HepG2 (cell line): Measurements from ENCODE around the gene RAD23A. TPM values are rescaled to one million over a fixed set of nuclear protein-coding genes. Genes with fewer than 3 reads are reported as not detected.

Experiments
- ATAC-seq: fragments of 200-7000 bp; cut with Tn5 transposase; 3 replicates; pipeline ENCODE4 v1.9.1; 2020; ENCODE audit warnings: mild to moderate bottlenecking, moderate library complexity
- BruUV-seq: library from RNA; stranded (reverse); fragments of 400-500 nt; replicated peaks from 2 replicates; lab custom pipeline; 2021; lab: Mats Ljungman, UMichigan
- CTCF ChIA-PET: fragments of 300-600 bp; formaldehyde crosslinking; extraction: SDS; loops from one replicate; lab custom pipeline; 2021; ENCODE audit warnings: low total read pairs, inconsistent platforms, low intra/inter-chr PET ratio; lab: Yijun Ruan, JAX
- POLR2A ChIA-PET: fragments of 350-600 bp; sonication (Branson Sonifier 250); formaldehyde crosslinking; loops from one replicate; lab custom pipeline; 2020; ENCODE audit warnings: antibody characterized with exemption, inconsistent platforms; lab: Yijun Ruan, JAX
- DNase-seq: peaks from one replicate; pipeline ENCODE4 v3.0.0-alpha.2; 2015; ENCODE audit warnings: low spot score
- FAIRE-seq: peaks from 3 replicates; lab custom pipeline; 2011; peaks lifted over from hg19 to GRCh38; lab: Jason Lieb, UNC
- H2AFZ ChIP-seq: one replicate; pipeline ENCODE4 v1.6.1; 2011; ENCODE audit warnings: low read length, inconsistent platforms
- H3K27ac ChIP-seq: fragments of 300-600 bp; 3 replicates; pipeline ENCODE4 v1.8.0; 2011; ENCODE audit warnings: mixed run types, mild to moderate bottlenecking, mixed read lengths, low read length, inconsistent platforms; ENCODE audit not compliant: insufficient read depth; ENCODE audit errors: extremely low read length
- H3K27me3 ChIP-seq, 2 experiments: fragments of 200-600 bp in 1 of 2; 2 replicates in 1 of 2; 3 replicates in 1 of 2; pipeline versions ENCODE4 v1.6.0 to v1.8.0; 2011; ENCODE audit warnings: low read length in 2 of 2, mild to moderate bottlenecking in 2 of 2, moderate library complexity in 2 of 2, inconsistent platforms in 1 of 2; ENCODE audit not compliant: insufficient read depth in 2 of 2, control insufficient read depth in 1 of 2
- H3K36me3 ChIP-seq, 2 experiments: fragments of 200-600 bp in 1 of 2; replicated peaks in 1 of 2; 2 replicates in 1 of 2; 3 replicates in 1 of 2; pipeline versions ENCODE4 v1.5.1 to v1.8.0; 2011; ENCODE audit warnings: low read length in 2 of 2, inconsistent platforms in 1 of 2; ENCODE audit not compliant: insufficient read depth in 2 of 2, control insufficient read depth in 1 of 2
- H3K4me1 ChIP-seq: 2 replicates; pipeline ENCODE4 v1.5.1; 2012; ENCODE audit warnings: low read length, inconsistent platforms; ENCODE audit not compliant: insufficient read depth
- H3K4me2 ChIP-seq: 2 replicates; pipeline ENCODE4 v1.6.0; 2011; ENCODE audit warnings: low read depth, low read length, inconsistent platforms
- H3K4me3 ChIP-seq, 3 experiments: fragments of 200-600 bp in 1 of 3; sonication (generic), shearing (Covaris generic) in 1 of 3; replicated peaks in 1 of 3; 2 replicates each; pipeline ENCODE4 v1.5.1; 2011 to 2016; ENCODE audit warnings: low read length in 3 of 3, inconsistent platforms in 2 of 3, low read depth in 2 of 3, mild to moderate bottlenecking in 2 of 3, control low read depth in 1 of 3, mixed read lengths in 1 of 3; ENCODE audit not compliant: insufficient read depth in 1 of 3
- H3K79me2 ChIP-seq: one replicate; pipeline ENCODE4 v1.6.1; 2011; ENCODE audit warnings: low read length, inconsistent platforms; ENCODE audit not compliant: insufficient read depth
- H3K9ac ChIP-seq: 2 replicates; pipeline ENCODE4 v1.6.0; 2011; ENCODE audit warnings: mild to moderate bottlenecking, low read depth, low read length, inconsistent platforms; ENCODE audit not compliant: insufficient read depth
- H3K9me3 ChIP-seq: 2 replicates; pipeline ENCODE4 v1.5.1; 2012; ENCODE audit warnings: mild to moderate bottlenecking, low read length
- H4K20me1 ChIP-seq: 2 replicates; pipeline ENCODE4 v1.6.0; 2011; ENCODE audit warnings: inconsistent platforms, mild to moderate bottlenecking, low read length, moderate library complexity; ENCODE audit not compliant: insufficient read depth
- MBNL3 ChIP-seq: fragments of 250-450 bp; sonication (Bioruptor Pico); conservative IDR thresholded peaks from 2 replicates; pipeline ENCODE4 v1.8.0; 2022; ENCODE audit warnings: mild to moderate bottlenecking, inconsistent platforms
- PRPF4 ChIP-seq: fragments of 200-400 bp; formaldehyde crosslinking; IDR thresholded peaks from 2 replicates; pipeline ENCODE4 v1.6.1; 2016; ENCODE audit warnings: low read length, low read depth; ENCODE audit not compliant: poor library complexity, severe bottlenecking
- ZBTB40 ChIP-seq, 2 experiments: fragments of 450-650 bp in 1 of 2; sonication (generic) in 1 of 2; formaldehyde crosslinking in 1 of 2; IDR thresholded peaks; 2 replicates each; pipeline versions ENCODE4 v1.6.1 to v1.8.0; 2016 to 2022; ENCODE audit warnings: antibody characterized with exemption in 1 of 2, mild to moderate bottlenecking in 1 of 2, missing genetic modification reagents in 1 of 2
- ZEB1 ChIP-seq: IDR thresholded peaks from 2 replicates; pipeline ENCODE4 v1.6.1; 2012; ENCODE audit warnings: mild to moderate bottlenecking, low read depth, inconsistent platforms; ENCODE audit not compliant: insufficient replicate concordance
- WGBS: methylation state at CpG from one replicate; pipeline ENCODE4 v1.1.6; 2017; ENCODE audit warnings: low lambda C conversion rate; 5-methylcytosine and 5-hydroxymethylcytosine counted together
- in situ Hi-C: cut with HindIII; loops from 2 replicates; pipeline ENCODE4 v1.10.0; 2017; ENCODE audit warnings: low pct_unique_long_range_greater_than_20kb; ENCODE audit not compliant: extremely low pct_ligation_motif_present
- intact Hi-C: fragments of 100-400 bp; cut with micrococcal nuclease; formaldehyde crosslinking; loops from one replicate; pipeline ENCODE4 v1.10.0; 2022; ENCODE audit not compliant: unreplicated experiment
- polyA plus RNA-seq, 8 experiments: library from polyadenylated mRNA; depleted of rRNA in 3 of 8; stranded (reverse) in 7 of 8; unstranded in 1 of 8; fragments of >200 nt; fragmentation: Illumina TruSeq in 4 of 8; extraction: Trizol in 4 of 8; gene quantifications; 2 replicates each; pipeline versions ENCODE4 v1.2.1 to v1.2.3, GENCODE V29; 2011 to 2016; ENCODE audit warnings: low read depth in 4 of 8, missing spikeins in 1 of 8, mixed read lengths in 1 of 8; ENCODE audit not compliant: insufficient read depth in 1 of 8
- total RNA-seq, 5 experiments: library from RNA; depleted of rRNA; stranded (reverse); fragments of >200 nt; fragmentation: Illumina TruSeq; extraction: Trizol; gene quantifications; 2 replicates each; pipeline ENCODE4 v1.2.3, GENCODE V29; 2016; ENCODE audit warnings: low read depth in 1 of 5
- TF ChIP-seq, protein P1 (sequence below): sonication (generic); formaldehyde crosslinking; IDR thresholded peaks from 2 replicates; pipeline ENCODE4 v1.9.0; 2021; ENCODE audit warnings: mild to moderate bottlenecking, missing genetic modification reagents

RAD23A gene
- total and polyA plus RNA-seq, 2 of the 13 experiments (the other 11 are each of a cell fraction or from before 2014, with no cell fraction given): 42.5 to 54.2 TPM

DNA sequence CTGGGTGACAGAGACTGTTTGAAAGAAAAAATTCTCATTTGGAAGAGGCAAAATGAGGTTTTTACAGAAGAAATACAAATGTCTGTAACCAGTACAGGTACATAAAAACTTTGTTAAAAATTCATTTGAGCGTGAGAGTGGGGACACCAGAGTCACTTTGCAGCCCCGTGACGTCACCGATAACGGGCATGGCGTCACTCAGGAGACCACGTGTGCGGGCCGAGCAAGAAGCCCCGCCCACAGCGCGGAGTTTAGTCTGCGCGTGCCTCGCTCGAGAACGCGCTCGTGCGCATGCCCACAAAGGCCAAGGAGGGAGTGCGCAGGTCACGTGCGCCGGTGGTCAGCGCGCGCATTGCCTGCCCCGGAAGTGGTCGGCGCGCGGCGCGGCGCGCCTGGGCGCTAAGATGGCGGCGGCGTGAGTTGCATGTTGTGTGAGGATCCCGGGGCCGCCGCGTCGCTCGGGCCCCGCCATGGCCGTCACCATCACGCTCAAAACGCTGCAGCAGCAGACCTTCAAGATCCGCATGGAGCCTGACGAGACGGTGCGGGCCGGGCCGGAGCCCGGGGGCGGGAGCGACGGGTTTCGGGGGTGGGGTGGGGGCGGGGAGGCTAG is at the start of gene RAD23A (continued):
- TF ChIP-seq ZBTB40 (IDR thresholded peaks at IDR 0.05) (no peak), ZBTB40 (CRISPR knock-in tag; IDR thresholded peaks at IDR 0.05) (peak; percentile 32; the same call in 1 of the 2 replicates)

- intact Hi-C loops (no loop called here), in situ Hi-C loops (no loop called here)
- FAIRE-seq: no peak
- peaks cover 17 to 36% of the 10 kb centered on the region in 2 experiments; a peak in 4 of 5 replicates for H3K36me3 ChIP-seq
- POLR2A ChIA-PET: no interaction called here
- peaks cover 5% of the 10 kb centered on the region for H3K79me2 ChIP-seq
- WGBS: 98% methylated on average over 9 of the region's 17 CpGs
- DNase-seq: no peak
- H3K4me1 ChIP-seq: peaks cover 28% of the 10 kb centered on the region
- H3K27me3 ChIP-seq: no peaks in the 10 kb centered on the region; a peak in 1 of 5 replicates
- CTCF ChIA-PET: no interaction called here
- no peak overlapping the region for H2AFZ ChIP-seq
- no peak overlapping the region for H3K4me3 ChIP-seq
- BruUV-seq: no TSS peak
- no peaks in the 10 kb centered on the region for H4K20me1 ChIP-seq
- no peaks in the 10 kb centered on the region for H3K9me3 ChIP-seq
- no peak for ATAC-seq
- no peak overlapping the region for H3K27ac ChIP-seq
- H3K4me2 ChIP-seq: no peak overlapping the region
- H3K9ac ChIP-seq: no peak overlapping the region
- no peak for TF ChIP-seq MBNL3 (CRISPR knock-in tag)
- no peak for TF ChIP-seq PRPF4
- TF ChIP-seq, protein P1, sequence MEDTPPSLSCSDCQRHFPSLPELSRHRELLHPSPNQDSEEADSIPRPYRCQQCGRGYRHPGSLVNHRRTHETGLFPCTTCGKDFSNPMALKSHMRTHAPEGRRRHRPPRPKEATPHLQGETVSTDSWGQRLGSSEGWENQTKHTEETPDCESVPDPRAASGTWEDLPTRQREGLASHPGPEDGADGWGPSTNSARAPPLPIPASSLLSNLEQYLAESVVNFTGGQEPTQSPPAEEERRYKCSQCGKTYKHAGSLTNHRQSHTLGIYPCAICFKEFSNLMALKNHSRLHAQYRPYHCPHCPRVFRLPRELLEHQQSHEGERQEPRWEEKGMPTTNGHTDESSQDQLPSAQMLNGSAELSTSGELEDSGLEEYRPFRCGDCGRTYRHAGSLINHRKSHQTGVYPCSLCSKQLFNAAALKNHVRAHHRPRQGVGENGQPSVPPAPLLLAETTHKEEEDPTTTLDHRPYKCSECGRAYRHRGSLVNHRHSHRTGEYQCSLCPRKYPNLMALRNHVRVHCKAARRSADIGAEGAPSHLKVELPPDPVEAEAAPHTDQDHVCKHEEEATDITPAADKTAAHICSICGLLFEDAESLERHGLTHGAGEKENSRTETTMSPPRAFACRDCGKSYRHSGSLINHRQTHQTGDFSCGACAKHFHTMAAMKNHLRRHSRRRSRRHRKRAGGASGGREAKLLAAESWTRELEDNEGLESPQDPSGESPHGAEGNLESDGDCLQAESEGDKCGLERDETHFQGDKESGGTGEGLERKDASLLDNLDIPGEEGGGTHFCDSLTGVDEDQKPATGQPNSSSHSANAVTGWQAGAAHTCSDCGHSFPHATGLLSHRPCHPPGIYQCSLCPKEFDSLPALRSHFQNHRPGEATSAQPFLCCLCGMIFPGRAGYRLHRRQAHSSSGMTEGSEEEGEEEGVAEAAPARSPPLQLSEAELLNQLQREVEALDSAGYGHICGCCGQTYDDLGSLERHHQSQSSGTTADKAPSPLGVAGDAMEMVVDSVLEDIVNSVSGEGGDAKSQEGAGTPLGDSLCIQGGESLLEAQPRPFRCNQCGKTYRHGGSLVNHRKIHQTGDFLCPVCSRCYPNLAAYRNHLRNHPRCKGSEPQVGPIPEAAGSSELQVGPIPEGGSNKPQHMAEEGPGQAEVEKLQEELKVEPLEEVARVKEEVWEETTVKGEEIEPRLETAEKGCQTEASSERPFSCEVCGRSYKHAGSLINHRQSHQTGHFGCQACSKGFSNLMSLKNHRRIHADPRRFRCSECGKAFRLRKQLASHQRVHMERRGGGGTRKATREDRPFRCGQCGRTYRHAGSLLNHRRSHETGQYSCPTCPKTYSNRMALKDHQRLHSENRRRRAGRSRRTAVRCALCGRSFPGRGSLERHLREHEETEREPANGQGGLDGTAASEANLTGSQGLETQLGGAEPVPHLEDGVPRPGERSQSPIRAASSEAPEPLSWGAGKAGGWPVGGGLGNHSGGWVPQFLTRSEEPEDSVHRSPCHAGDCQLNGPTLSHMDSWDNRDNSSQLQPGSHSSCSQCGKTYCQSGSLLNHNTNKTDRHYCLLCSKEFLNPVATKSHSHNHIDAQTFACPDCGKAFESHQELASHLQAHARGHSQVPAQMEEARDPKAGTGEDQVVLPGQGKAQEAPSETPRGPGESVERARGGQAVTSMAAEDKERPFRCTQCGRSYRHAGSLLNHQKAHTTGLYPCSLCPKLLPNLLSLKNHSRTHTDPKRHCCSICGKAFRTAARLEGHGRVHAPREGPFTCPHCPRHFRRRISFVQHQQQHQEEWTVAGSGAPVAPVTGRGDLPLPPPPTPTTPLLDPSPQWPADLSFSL (CRISPR knock-in tag): no peak
- TF ChIP-seq ZEB1: no peak
These were observed 49.2 kb upstream of the RAD23A start for GRCh38 chr19:12896460-12896859.
